K562 (cell line): Measurements from ENCODE around the gene RAI14. TPM values are rescaled to one million over a fixed set of nuclear protein-coding genes. Genes with fewer than 3 reads are reported as not detected.

Source experiments
- ATAC-seq: fragments of 200-7000 bp; cut with Tn5 transposase; 3 replicates; pipeline ENCODE4 v1.9.1; 2020; ENCODE audit warnings: moderate library complexity
- BruUV-seq: library from RNA; stranded (reverse); fragments of 400-500 nt; replicated peaks from 2 replicates; lab custom pipeline; 2021; lab: Mats Ljungman, UMichigan
- CTCF ChIA-PET: fragments of 300-600 bp; formaldehyde crosslinking; extraction: SDS; loops from one replicate; lab custom pipeline; 2021; ENCODE audit warnings: low intra/inter-chr PET ratio; lab: Yijun Ruan, JAX
- POLR2A ChIA-PET: fragments of 300-600, 350-650 bp; sonication (Branson Sonifier 250); formaldehyde crosslinking; extraction: SDS; loops from one replicate; lab custom pipeline; 2021; ENCODE audit warnings: antibody characterized with exemption, inconsistent platforms; lab: Yijun Ruan, JAX
- DNase-seq, 4 experiments: peaks; one replicate each; pipeline versions ENCODE4 v3.0.0 to v3.0.0-alpha.2; 2011 to 2018; ENCODE audit warnings: low spot score in 3 of 4, mixed read lengths in 3 of 4; ENCODE audit errors: extremely low read depth in 1 of 4
- FAIRE-seq: peaks from 2 replicates; lab custom pipeline; 2011; peaks lifted over from hg19 to GRCh38; lab: Jason Lieb, UNC
- H2AFZ ChIP-seq: 2 replicates; pipeline ENCODE4 v1.6.0; 2011; ENCODE audit warnings: low read depth, low read length, control low read depth, inconsistent platforms
- H3K27ac ChIP-seq: fragments of 200-600 bp; 3 replicates; pipeline ENCODE4 v1.8.0; 2011; ENCODE audit warnings: low read depth, mild to moderate bottlenecking, control low read depth, inconsistent platforms, low read length, moderate library complexity, mixed read lengths; ENCODE audit errors: extremely low read depth
- H3K27me3 ChIP-seq, 2 experiments: fragments of 300-600 bp in 1 of 2; 2 replicates in 1 of 2; 3 replicates in 1 of 2; pipeline versions ENCODE4 v1.6.0 to v1.8.0; 2011; ENCODE audit warnings: inconsistent platforms in 2 of 2, low read length in 2 of 2, mild to moderate bottlenecking in 1 of 2, mixed read lengths in 1 of 2, moderate library complexity in 1 of 2; ENCODE audit not compliant: control insufficient read depth in 2 of 2, insufficient read depth in 2 of 2
- H3K36me3 ChIP-seq: fragments of 300-600 bp; 3 replicates; pipeline ENCODE4 v1.8.0; 2011; ENCODE audit warnings: mild to moderate bottlenecking, low read length, inconsistent platforms; ENCODE audit not compliant: control insufficient read depth, insufficient read depth
- H3K4me1 ChIP-seq, 2 experiments: fragments of 200-600 bp in 1 of 2; replicated peaks in 1 of 2; 2 replicates in 1 of 2; 3 replicates in 1 of 2; pipeline versions ENCODE4 v1.5.1 to v1.8.0; 2011; ENCODE audit warnings: inconsistent platforms in 2 of 2, low read length in 2 of 2, mild to moderate bottlenecking in 1 of 2, mixed read lengths in 1 of 2, moderate library complexity in 1 of 2; ENCODE audit not compliant: control insufficient read depth in 2 of 2, insufficient read depth in 2 of 2
- H3K4me2 ChIP-seq: 2 replicates; pipeline ENCODE4 v1.6.1; 2011; ENCODE audit warnings: low read length, control low read depth, inconsistent platforms, mixed read lengths; ENCODE audit not compliant: insufficient read depth
- H3K4me3 ChIP-seq: fragments of 200-600 bp; sonication (generic), shearing (Covaris generic); 2 replicates; pipeline ENCODE4 v1.5.1; 2016; ENCODE audit warnings: control low read depth, inconsistent platforms
- H3K79me2 ChIP-seq: fragments of 200-600 bp; 3 replicates; pipeline ENCODE4 v1.8.0; 2011; ENCODE audit warnings: low read length, inconsistent platforms; ENCODE audit not compliant: control insufficient read depth, insufficient read depth
- H3K9ac ChIP-seq, 2 experiments: 2 replicates each; pipeline versions ENCODE4 v1.6.0 to v1.6.1; 2011; ENCODE audit warnings: low read depth in 2 of 2, low read length in 2 of 2, control low read depth in 1 of 2, inconsistent platforms in 1 of 2, mild to moderate bottlenecking in 1 of 2, mixed read lengths in 1 of 2; ENCODE audit not compliant: insufficient read depth in 1 of 2
- H3K9me1 ChIP-seq: one replicate; pipeline ENCODE4 v1.6.0; 2011; ENCODE audit warnings: inconsistent platforms, mild to moderate bottlenecking, low read length, moderate library complexity; ENCODE audit not compliant: control insufficient read depth, insufficient read depth
- H3K9me3 ChIP-seq: replicated peaks from 2 replicates; pipeline ENCODE4 v1.5.1; 2011; ENCODE audit warnings: low read depth, low read length, inconsistent platforms; ENCODE audit not compliant: control insufficient read depth, insufficient read depth
- H4K20me1 ChIP-seq: replicated peaks from 2 replicates; pipeline ENCODE4 v1.6.1; 2011; ENCODE audit warnings: low read length, inconsistent platforms, mixed read lengths; ENCODE audit not compliant: control insufficient read depth, insufficient read depth
- ETS2 ChIP-seq: IDR thresholded peaks from 2 replicates; pipeline ENCODE4 v1.6.1; 2016; ENCODE audit warnings: borderline replicate concordance, missing genetic modification characterization, mild to moderate bottlenecking, moderate library complexity, missing compliant biosample characterization; ENCODE audit not compliant: poor library complexity, severe bottlenecking
- FOXK2 ChIP-seq, 2 experiments: fragments of 450-650 bp; IDR thresholded peaks in 1 of 2; conservative IDR thresholded peaks in 1 of 2; 2 replicates each; pipeline ENCODE4 v1.6.1; 2016; ENCODE audit warnings: low read depth in 2 of 2, mild to moderate bottlenecking in 1 of 2
- SAP30 ChIP-seq: fragments of 200-600 bp; sonication (generic); IDR thresholded peaks from 2 replicates; pipeline ENCODE4 v1.6.1; 2012; ENCODE audit warnings: borderline replicate concordance, low read depth, mild to moderate bottlenecking, moderate library complexity, low read length, control low read depth, inconsistent platforms; ENCODE audit not compliant: insufficient read depth, poor library complexity, severe bottlenecking
- TBP ChIP-seq: optimal IDR thresholded peaks from 2 replicates; pipeline ENCODE3; 2011; ENCODE audit warnings: low read depth, low read length, improper control_type of control experiment
- ZEB2 ChIP-seq: fragments of 450-650 bp; IDR thresholded peaks from 2 replicates; pipeline ENCODE4 v1.6.1; 2016
- WGBS: fragments of 100-300 bp; shearing (Covaris generic); methylation state at CpG from one replicate; pipeline ENCODE4 v1.1.6; 2016; ENCODE audit warnings: low coverage, mixed read lengths; ENCODE audit not compliant: insufficient coverage; ENCODE audit errors: missing lambda C conversion rate; 5-methylcytosine and 5-hydroxymethylcytosine counted together
- in situ Hi-C: fragments of 300-500 bp; cut with MboI; formaldehyde crosslinking; loops from 4 replicates; pipeline ENCODE4 v1.15.0; 2018; ENCODE audit warnings: inconsistent platforms, mixed read lengths
- intact Hi-C: fragments of 100-400 bp; cut with micrococcal nuclease; formaldehyde crosslinking; loops from 2 replicates; pipeline ENCODE4 v1.14.2; 2022
- polyA plus RNA-seq, 8 experiments: library from polyadenylated mRNA; depleted of rRNA in 4 of 8; stranded (reverse) in 5 of 8; unstranded in 3 of 8; fragments of >200 nt; fragmentation: Nextera tagmentation in 2 of 8; fragmentation: Illumina TruSeq in 1 of 8; extraction: Ambion mirVana in 2 of 8; extraction: Trizol in 1 of 8; gene quantifications; 2 replicates each; pipeline versions ENCODE4 v1.2.1 to v1.2.3, GENCODE V29; 2011 to 2014; ENCODE audit warnings: inconsistent platforms in 1 of 8, missing spikeins in 1 of 8
- total RNA-seq, 7 experiments: library from RNA; depleted of rRNA in 6 of 7; stranded (reverse); fragments of >200 nt in 6 of 7; fragmentation: Illumina TruSeq in 2 of 7; extraction: Trizol in 2 of 7; gene quantifications; 2 replicates each; pipeline versions ENCODE4 v1.2.1 to v1.2.3, GENCODE V29; 2011 to 2021; ENCODE audit warnings: low replicate concordance in 1 of 7
- TF ChIP-seq, protein P1 (sequence below): fragments of 450-650 bp; IDR thresholded peaks from 2 replicates; pipeline ENCODE4 v1.6.1; 2016

Gene RAI14
- total and polyA plus RNA-seq, 9 of the 15 experiments (the other 6 are each of a cell fraction or from before 2014, with no cell fraction given): 11.3 to 82.5 (median 34.8) TPM

DNA sequence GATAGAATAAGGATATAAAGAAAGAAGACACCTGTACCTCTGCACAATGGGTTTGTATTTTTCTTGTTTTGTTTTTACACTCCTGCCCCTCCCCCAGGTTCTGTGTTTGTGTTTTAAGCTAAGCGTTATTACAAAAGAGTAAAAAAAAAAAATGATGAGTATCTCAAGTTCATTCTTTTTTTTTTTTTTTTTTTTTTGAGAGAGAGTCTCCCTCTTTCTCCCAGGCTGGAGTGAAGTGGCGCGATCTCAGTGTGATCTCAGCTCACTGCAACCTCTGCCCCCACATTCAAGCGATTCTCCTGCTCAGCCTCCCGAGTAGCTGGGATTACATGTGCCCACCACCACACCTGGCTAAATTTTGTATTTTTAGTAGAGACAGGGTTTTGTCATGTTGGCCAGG, 29.4 kb upstream of the RAI14 start:
- BruUV-seq: no TSS peak
- POLR2A ChIA-PET: interaction anchor here (0.8 to 1.4 kb wide), 3 partner anchors 14 to 24 kb away, joined by 3 read pairs; no protein-coding TSS in a partner anchor
- H3K36me3 ChIP-seq: no peaks in the 10 kb centered on the region
- in situ Hi-C loops (no loop called here), intact Hi-C loops (no loop called here)
- ATAC-seq (no peak), FAIRE-seq (no peak), DNase-seq (no peak)
- CTCF ChIA-PET: no interaction called here
- H3K4me2 ChIP-seq: no peak overlapping the region
- H3K4me3 ChIP-seq: no peak overlapping the region
- 0 out of 2 replicates have a peak, but pooled peaks cover 2% of the 10 kb centered on the region for H3K9me3 ChIP-seq
- H3K27ac ChIP-seq: no peak overlapping the region
- no peaks in the 10 kb centered on the region for H3K9me1 ChIP-seq
- TF ChIP-seq TBP (no peak), SAP30 (no peak)
- H3K27me3 ChIP-seq: no peaks in the 10 kb centered on the region
- no peaks in the 10 kb centered on the region for H3K4me1 ChIP-seq
- H2AFZ ChIP-seq: no peak overlapping the region
- 13% methylated on average over 3 of the region's 5 CpGs for WGBS
- H3K79me2 ChIP-seq: no peaks in the 10 kb centered on the region
- H3K9ac ChIP-seq: no peak overlapping the region
- no peaks in the 10 kb centered on the region for H4K20me1 ChIP-seq

DNA sequence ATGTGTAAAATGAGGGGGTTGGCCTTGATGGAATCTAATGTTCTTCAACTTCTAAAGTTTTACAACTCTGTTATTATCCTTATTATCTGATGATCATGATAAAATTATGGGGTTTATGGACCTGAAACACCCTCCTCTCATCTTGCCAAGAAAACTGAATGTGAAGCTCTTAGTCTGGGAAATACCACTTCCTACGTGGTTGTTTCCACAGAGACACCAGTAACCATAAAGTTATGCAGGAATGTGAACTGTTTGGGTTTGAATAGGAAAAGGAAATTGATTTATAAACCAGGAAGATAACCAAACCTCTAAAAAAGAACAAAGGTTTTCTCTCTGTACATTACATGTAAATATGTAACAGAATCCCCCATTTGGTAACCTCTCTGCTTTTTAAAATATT, 28.3 kb upstream of the RAI14 start:
- ATAC-seq (no peak), FAIRE-seq (no peak), DNase-seq (no peak)
- no peaks in the 10 kb centered on the region for H3K4me1 ChIP-seq
- no peak overlapping the region for H3K27ac ChIP-seq
- H4K20me1 ChIP-seq: no peaks in the 10 kb centered on the region
- H3K9me3 ChIP-seq: 0 out of 2 replicates have a peak, but pooled peaks cover 2% of the 10 kb centered on the region
- ChIA-PET POLR2A (interaction anchor here (1.4 kb wide), 1 partner anchor 18 kb away, joined by 3 read pairs; no protein-coding TSS in a partner anchor), CTCF (no interaction called here)
- 0% methylated on average over 1 of the region's 1 CpG for WGBS
- H2AFZ ChIP-seq: no peak overlapping the region
- no peak overlapping the region for H3K4me2 ChIP-seq
- intact Hi-C loops (no loop called here), in situ Hi-C loops (no loop called here)
- H3K9ac ChIP-seq: no peak overlapping the region
- H3K36me3 ChIP-seq: no peaks in the 10 kb centered on the region
- H3K9me1 ChIP-seq: no peaks in the 10 kb centered on the region
- H3K79me2 ChIP-seq: no peaks in the 10 kb centered on the region
- TF ChIP-seq, protein P1, sequence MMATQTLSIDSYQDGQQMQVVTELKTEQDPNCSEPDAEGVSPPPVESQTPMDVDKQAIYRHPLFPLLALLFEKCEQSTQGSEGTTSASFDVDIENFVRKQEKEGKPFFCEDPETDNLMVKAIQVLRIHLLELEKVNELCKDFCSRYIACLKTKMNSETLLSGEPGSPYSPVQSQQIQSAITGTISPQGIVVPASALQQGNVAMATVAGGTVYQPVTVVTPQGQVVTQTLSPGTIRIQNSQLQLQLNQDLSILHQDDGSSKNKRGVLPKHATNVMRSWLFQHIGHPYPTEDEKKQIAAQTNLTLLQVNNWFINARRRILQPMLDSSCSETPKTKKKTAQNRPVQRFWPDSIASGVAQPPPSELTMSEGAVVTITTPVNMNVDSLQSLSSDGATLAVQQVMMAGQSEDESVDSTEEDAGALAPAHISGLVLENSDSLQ: no peak
- TF ChIP-seq ZEB2 (no peak), FOXK2 (conservative IDR thresholded peaks at IDR 0.05 in 1 of 2, IDR thresholded peaks at IDR 0.05 in 1 of 2; ENCODE audit: low read depth in 2 of 2) (no peak), ETS2 (no peak)
- no peaks in the 10 kb centered on the region for H3K27me3 ChIP-seq
- BruUV-seq: no TSS peak
- H3K4me3 ChIP-seq: no peak overlapping the region
